GM23338 (cell line): ENCODE results near the gene MTPN. TPM values are rescaled to one million over a fixed set of nuclear protein-coding genes. Genes with fewer than 3 reads are reported as not detected.

ENCODE experiments used
- ATAC-seq: fragments of 200-7000 bp; cut with Tn5 transposase; 3 replicates; pipeline ENCODE4 v1.9.1; 2020
- DNase-seq: peaks from one replicate; pipeline ENCODE4 v3.0.0-alpha.2; 2015; ENCODE audit warnings: low spot score
- H2AFZ ChIP-seq: fragments of 200-600 bp; sonication (generic); 2 replicates; pipeline ENCODE4 v1.8.0; 2016; ENCODE audit warnings: antibody characterized with exemption, mild to moderate bottlenecking, moderate library complexity
- H3F3A ChIP-seq: fragments of 200-600 bp; sonication (generic); replicated peaks from 2 replicates; pipeline ENCODE4 v1.8.0; 2017; ENCODE audit warnings: antibody characterized with exemption, mixed run types, low read depth
- H3K27ac ChIP-seq: fragments of 200-600 bp; sonication (generic); 2 replicates; pipeline ENCODE4 v1.6.1; 2016; ENCODE audit warnings: low read depth
- H3K27me3 ChIP-seq: fragments of 200-600 bp; sonication (generic); 2 replicates; pipeline ENCODE4 v1.8.0; 2016; ENCODE audit warnings: mild to moderate bottlenecking, mixed run types, moderate library complexity; ENCODE audit not compliant: insufficient read depth
- H3K36me3 ChIP-seq: fragments of 200-600 bp; sonication (generic); 2 replicates; pipeline ENCODE4 v1.8.0; 2016; ENCODE audit warnings: mild to moderate bottlenecking; ENCODE audit not compliant: insufficient read depth
- H3K4me1 ChIP-seq: fragments of 200-600 bp; sonication (generic); 2 replicates; pipeline ENCODE4 v1.8.0; 2016; ENCODE audit warnings: mild to moderate bottlenecking, moderate library complexity; ENCODE audit not compliant: insufficient read depth
- H3K4me2 ChIP-seq: fragments of 200-600 bp; sonication (generic); 2 replicates; pipeline ENCODE4 v1.7.1; 2017; ENCODE audit warnings: mixed run types
- H3K4me3 ChIP-seq: fragments of 200-600 bp; sonication (generic); 2 replicates; pipeline ENCODE4 v1.6.1; 2016; ENCODE audit warnings: mixed run types
- H3K79me2 ChIP-seq: fragments of 200-600 bp; sonication (generic); replicated peaks from 2 replicates; pipeline ENCODE4 v1.8.0; 2017; ENCODE audit warnings: mild to moderate bottlenecking; ENCODE audit not compliant: insufficient read depth
- H3K9me2 ChIP-seq: fragments of 200-600 bp; sonication (generic); 2 replicates; pipeline ENCODE4 v1.8.0; 2017; ENCODE audit not compliant: insufficient read depth
- H4K20me1 ChIP-seq: fragments of 200-600 bp; sonication (generic); replicated peaks from 2 replicates; pipeline ENCODE4 v1.8.0; 2017; ENCODE audit warnings: mild to moderate bottlenecking; ENCODE audit not compliant: insufficient read depth
- H3K27ac Mint-ChIP-seq: 2 replicates; pipeline ENCODE4 v1.8.0; 2020; ENCODE audit warnings: inconsistent platforms, mild to moderate bottlenecking, moderate library complexity, mixed read lengths
- H3K27me3 Mint-ChIP-seq: 3 replicates; pipeline ENCODE4 v1.8.0; 2022; ENCODE audit warnings: low read depth, mild to moderate bottlenecking, moderate library complexity, mixed read lengths, inconsistent platforms; ENCODE audit not compliant: insufficient read depth, poor library complexity
- H3K36me3 Mint-ChIP-seq: 3 replicates; pipeline ENCODE4 v1.8.0; 2021; ENCODE audit warnings: low read depth, mild to moderate bottlenecking, inconsistent platforms, moderate library complexity, mixed read lengths
- H3K4me1 Mint-ChIP-seq: 3 replicates; pipeline ENCODE4 v1.8.0; 2020; ENCODE audit warnings: mild to moderate bottlenecking, inconsistent platforms, mixed read lengths
- H3K4me3 Mint-ChIP-seq: 3 replicates; pipeline ENCODE4 v1.8.0; 2021; ENCODE audit warnings: moderate library complexity, mild to moderate bottlenecking, inconsistent platforms, mixed read lengths
- H3K9me3 Mint-ChIP-seq: 3 replicates; pipeline ENCODE4 v1.8.0; 2020; ENCODE audit warnings: moderate library complexity, mild to moderate bottlenecking, inconsistent platforms, mixed read lengths
- CREB1 ChIP-seq: fragments of 250-450 bp; sonication (Bioruptor Pico); IDR thresholded peaks from 2 replicates; pipeline ENCODE4 v1.5.0; 2020; ENCODE audit warnings: low read depth, mild to moderate bottlenecking, moderate library complexity
- EZH2 ChIP-seq: fragments of 200-600 bp; sonication (generic); IDR thresholded peaks from one replicate; pipeline ENCODE4 v1.8.0; 2017; ENCODE audit warnings: antibody characterized with exemption, mild to moderate bottlenecking, low read depth; ENCODE audit not compliant: unreplicated experiment
- EZH2phosphoT487 ChIP-seq: fragments of 200-600 bp; sonication (generic); IDR thresholded peaks from one replicate; pipeline ENCODE4 v1.8.1; 2018; ENCODE audit warnings: antibody characterized with exemption; ENCODE audit not compliant: unreplicated experiment
- JUNB ChIP-seq: IDR thresholded peaks from one replicate; pipeline ENCODE4 v1.6.1; 2016; ENCODE audit warnings: antibody characterized with exemption; ENCODE audit not compliant: unreplicated experiment
- NANOG ChIP-seq: IDR thresholded peaks from 2 replicates; pipeline ENCODE4 v1.6.1; 2016; ENCODE audit warnings: antibody characterized with exemption, borderline replicate concordance
- POLR2AphosphoS5 ChIP-seq: IDR thresholded peaks from 2 replicates; pipeline ENCODE4 v1.6.1; 2016; ENCODE audit warnings: antibody characterized with exemption, low read depth
- STAT1 ChIP-seq: IDR thresholded peaks from one replicate; pipeline ENCODE4 v1.6.1; 2016; ENCODE audit warnings: antibody characterized with exemption; ENCODE audit not compliant: unreplicated experiment
- ZNF114 ChIP-seq: fragments of 250-450 bp; sonication (Bioruptor Pico); IDR thresholded peaks from 2 replicates; pipeline ENCODE4 v1.5.0; 2020; ENCODE audit warnings: mild to moderate bottlenecking, moderate library complexity
- ZNF331 ChIP-seq: fragments of 250-450 bp; sonication (Bioruptor Pico); IDR thresholded peaks from 2 replicates; pipeline ENCODE4 v1.5.0; 2020; ENCODE audit warnings: low read depth, mild to moderate bottlenecking, moderate library complexity
- polyA plus RNA-seq: library from polyadenylated mRNA; unstranded; fragments of >200 nt; fragmentation: Nextera tagmentation; extraction: Ambion mirVana; gene quantifications from 2 replicates; pipeline ENCODE4 v1.2.1, GENCODE V29; 2016
- total RNA-seq: library from RNA; depleted of rRNA; stranded (reverse); fragments of >200 nt; shearing (Covaris generic); gene quantifications from 2 replicates; pipeline ENCODE4 v1.2.3, GENCODE V29; 2014
- TF ChIP-seq, protein P1 (sequence below), 2 experiments: fragments of 200-600 bp in 1 of 2; sonication (generic) in 1 of 2; conservative IDR thresholded peaks; 2 replicates each; pipeline versions ENCODE4 v1.5.1 to v1.6.1; 2016 to 2017; ENCODE audit warnings: antibody characterized with exemption in 2 of 2, low read depth in 2 of 2, mild to moderate bottlenecking in 2 of 2, moderate library complexity in 1 of 2
- TF ChIP-seq, protein P2 (sequence below): IDR thresholded peaks from one replicate; pipeline ENCODE4 v1.6.1; 2018; ENCODE audit warnings: antibody characterized with exemption; ENCODE audit not compliant: unreplicated experiment
- TF ChIP-seq, protein P3 (sequence below): IDR thresholded peaks from 2 replicates; pipeline ENCODE4 v1.6.1; 2016; ENCODE audit warnings: antibody characterized with exemption
- TF ChIP-seq, protein P4 (sequence below): fragments of 250-450 bp; sonication (Bioruptor Pico); IDR thresholded peaks from 2 replicates; pipeline ENCODE4 v1.5.0; 2020; ENCODE audit warnings: mild to moderate bottlenecking, moderate library complexity

MTPN gene
- total and polyA plus RNA-seq, 2 experiments from 2014 or later, result 87.7 to 90.3 TPM

DNA sequence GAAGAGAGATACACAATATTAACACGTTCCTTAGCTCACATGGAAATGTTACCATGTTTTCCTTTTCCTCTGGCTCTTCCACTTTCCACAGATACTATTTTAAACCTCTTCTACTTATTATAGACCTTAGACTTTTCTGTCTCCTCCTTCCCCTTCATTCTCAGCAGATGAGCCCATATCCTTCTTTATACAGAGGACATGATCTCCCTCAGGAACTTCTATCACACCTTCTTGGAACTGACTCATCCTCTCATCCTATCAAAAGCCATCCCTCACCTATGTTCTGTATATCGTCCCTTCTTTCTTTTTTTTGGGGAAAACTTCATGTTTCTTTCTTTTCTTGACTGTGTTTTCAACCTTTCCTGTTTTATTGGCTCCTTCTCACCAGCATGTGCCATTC is 20.8 kb downstream of the MTPN start:
- H3K9me2 ChIP-seq, result no peaks in the 10 kb centered on the region
- Mint-ChIP-seq H3K27me3 (peaks cover 2% of the 10 kb centered on the region), H3K27ac (no peak overlapping the region), H3K4me1 (no peaks in the 10 kb centered on the region), H3K4me3 (no peak overlapping the region), H3K36me3 (peaks cover 5% of the 10 kb centered on the region; the same call in 1 of the 3 replicates), H3K9me3 (no peaks in the 10 kb centered on the region)
- peaks cover 87% of the 10 kb centered on the region for H3K79me2 ChIP-seq
- no peak for ATAC-seq
- no peaks in the 10 kb centered on the region for H3K27me3 ChIP-seq
- no peak overlapping the region for H2AFZ ChIP-seq
- no peaks in the 10 kb centered on the region for H3F3A ChIP-seq
- TF ChIP-seq, protein P1, sequence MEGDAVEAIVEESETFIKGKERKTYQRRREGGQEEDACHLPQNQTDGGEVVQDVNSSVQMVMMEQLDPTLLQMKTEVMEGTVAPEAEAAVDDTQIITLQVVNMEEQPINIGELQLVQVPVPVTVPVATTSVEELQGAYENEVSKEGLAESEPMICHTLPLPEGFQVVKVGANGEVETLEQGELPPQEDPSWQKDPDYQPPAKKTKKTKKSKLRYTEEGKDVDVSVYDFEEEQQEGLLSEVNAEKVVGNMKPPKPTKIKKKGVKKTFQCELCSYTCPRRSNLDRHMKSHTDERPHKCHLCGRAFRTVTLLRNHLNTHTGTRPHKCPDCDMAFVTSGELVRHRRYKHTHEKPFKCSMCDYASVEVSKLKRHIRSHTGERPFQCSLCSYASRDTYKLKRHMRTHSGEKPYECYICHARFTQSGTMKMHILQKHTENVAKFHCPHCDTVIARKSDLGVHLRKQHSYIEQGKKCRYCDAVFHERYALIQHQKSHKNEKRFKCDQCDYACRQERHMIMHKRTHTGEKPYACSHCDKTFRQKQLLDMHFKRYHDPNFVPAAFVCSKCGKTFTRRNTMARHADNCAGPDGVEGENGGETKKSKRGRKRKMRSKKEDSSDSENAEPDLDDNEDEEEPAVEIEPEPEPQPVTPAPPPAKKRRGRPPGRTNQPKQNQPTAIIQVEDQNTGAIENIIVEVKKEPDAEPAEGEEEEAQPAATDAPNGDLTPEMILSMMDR (conservative IDR thresholded peaks at IDR 0.05; ENCODE audit: low read depth in 2 of 2), result no peak
- no peak for TF ChIP-seq POLR2AphosphoS5
- TF ChIP-seq EZH2, result no peak
- no peak for TF ChIP-seq EZH2phosphoT487
- TF ChIP-seq, protein P2, sequence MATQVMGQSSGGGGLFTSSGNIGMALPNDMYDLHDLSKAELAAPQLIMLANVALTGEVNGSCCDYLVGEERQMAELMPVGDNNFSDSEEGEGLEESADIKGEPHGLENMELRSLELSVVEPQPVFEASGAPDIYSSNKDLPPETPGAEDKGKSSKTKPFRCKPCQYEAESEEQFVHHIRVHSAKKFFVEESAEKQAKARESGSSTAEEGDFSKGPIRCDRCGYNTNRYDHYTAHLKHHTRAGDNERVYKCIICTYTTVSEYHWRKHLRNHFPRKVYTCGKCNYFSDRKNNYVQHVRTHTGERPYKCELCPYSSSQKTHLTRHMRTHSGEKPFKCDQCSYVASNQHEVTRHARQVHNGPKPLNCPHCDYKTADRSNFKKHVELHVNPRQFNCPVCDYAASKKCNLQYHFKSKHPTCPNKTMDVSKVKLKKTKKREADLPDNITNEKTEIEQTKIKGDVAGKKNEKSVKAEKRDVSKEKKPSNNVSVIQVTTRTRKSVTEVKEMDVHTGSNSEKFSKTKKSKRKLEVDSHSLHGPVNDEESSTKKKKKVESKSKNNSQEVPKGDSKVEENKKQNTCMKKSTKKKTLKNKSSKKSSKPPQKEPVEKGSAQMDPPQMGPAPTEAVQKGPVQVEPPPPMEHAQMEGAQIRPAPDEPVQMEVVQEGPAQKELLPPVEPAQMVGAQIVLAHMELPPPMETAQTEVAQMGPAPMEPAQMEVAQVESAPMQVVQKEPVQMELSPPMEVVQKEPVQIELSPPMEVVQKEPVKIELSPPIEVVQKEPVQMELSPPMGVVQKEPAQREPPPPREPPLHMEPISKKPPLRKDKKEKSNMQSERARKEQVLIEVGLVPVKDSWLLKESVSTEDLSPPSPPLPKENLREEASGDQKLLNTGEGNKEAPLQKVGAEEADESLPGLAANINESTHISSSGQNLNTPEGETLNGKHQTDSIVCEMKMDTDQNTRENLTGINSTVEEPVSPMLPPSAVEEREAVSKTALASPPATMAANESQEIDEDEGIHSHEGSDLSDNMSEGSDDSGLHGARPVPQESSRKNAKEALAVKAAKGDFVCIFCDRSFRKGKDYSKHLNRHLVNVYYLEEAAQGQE, result no peak
- TF ChIP-seq JUNB, result no peak
- no peak for TF ChIP-seq ZNF114 (CRISPR knock-in tag)
- no peak for TF ChIP-seq NANOG
- TF ChIP-seq, protein P3, sequence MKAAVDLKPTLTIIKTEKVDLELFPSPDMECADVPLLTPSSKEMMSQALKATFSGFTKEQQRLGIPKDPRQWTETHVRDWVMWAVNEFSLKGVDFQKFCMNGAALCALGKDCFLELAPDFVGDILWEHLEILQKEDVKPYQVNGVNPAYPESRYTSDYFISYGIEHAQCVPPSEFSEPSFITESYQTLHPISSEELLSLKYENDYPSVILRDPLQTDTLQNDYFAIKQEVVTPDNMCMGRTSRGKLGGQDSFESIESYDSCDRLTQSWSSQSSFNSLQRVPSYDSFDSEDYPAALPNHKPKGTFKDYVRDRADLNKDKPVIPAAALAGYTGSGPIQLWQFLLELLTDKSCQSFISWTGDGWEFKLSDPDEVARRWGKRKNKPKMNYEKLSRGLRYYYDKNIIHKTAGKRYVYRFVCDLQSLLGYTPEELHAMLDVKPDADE, result no peak
- no peak for TF ChIP-seq CREB1
- TF ChIP-seq, protein P4, sequence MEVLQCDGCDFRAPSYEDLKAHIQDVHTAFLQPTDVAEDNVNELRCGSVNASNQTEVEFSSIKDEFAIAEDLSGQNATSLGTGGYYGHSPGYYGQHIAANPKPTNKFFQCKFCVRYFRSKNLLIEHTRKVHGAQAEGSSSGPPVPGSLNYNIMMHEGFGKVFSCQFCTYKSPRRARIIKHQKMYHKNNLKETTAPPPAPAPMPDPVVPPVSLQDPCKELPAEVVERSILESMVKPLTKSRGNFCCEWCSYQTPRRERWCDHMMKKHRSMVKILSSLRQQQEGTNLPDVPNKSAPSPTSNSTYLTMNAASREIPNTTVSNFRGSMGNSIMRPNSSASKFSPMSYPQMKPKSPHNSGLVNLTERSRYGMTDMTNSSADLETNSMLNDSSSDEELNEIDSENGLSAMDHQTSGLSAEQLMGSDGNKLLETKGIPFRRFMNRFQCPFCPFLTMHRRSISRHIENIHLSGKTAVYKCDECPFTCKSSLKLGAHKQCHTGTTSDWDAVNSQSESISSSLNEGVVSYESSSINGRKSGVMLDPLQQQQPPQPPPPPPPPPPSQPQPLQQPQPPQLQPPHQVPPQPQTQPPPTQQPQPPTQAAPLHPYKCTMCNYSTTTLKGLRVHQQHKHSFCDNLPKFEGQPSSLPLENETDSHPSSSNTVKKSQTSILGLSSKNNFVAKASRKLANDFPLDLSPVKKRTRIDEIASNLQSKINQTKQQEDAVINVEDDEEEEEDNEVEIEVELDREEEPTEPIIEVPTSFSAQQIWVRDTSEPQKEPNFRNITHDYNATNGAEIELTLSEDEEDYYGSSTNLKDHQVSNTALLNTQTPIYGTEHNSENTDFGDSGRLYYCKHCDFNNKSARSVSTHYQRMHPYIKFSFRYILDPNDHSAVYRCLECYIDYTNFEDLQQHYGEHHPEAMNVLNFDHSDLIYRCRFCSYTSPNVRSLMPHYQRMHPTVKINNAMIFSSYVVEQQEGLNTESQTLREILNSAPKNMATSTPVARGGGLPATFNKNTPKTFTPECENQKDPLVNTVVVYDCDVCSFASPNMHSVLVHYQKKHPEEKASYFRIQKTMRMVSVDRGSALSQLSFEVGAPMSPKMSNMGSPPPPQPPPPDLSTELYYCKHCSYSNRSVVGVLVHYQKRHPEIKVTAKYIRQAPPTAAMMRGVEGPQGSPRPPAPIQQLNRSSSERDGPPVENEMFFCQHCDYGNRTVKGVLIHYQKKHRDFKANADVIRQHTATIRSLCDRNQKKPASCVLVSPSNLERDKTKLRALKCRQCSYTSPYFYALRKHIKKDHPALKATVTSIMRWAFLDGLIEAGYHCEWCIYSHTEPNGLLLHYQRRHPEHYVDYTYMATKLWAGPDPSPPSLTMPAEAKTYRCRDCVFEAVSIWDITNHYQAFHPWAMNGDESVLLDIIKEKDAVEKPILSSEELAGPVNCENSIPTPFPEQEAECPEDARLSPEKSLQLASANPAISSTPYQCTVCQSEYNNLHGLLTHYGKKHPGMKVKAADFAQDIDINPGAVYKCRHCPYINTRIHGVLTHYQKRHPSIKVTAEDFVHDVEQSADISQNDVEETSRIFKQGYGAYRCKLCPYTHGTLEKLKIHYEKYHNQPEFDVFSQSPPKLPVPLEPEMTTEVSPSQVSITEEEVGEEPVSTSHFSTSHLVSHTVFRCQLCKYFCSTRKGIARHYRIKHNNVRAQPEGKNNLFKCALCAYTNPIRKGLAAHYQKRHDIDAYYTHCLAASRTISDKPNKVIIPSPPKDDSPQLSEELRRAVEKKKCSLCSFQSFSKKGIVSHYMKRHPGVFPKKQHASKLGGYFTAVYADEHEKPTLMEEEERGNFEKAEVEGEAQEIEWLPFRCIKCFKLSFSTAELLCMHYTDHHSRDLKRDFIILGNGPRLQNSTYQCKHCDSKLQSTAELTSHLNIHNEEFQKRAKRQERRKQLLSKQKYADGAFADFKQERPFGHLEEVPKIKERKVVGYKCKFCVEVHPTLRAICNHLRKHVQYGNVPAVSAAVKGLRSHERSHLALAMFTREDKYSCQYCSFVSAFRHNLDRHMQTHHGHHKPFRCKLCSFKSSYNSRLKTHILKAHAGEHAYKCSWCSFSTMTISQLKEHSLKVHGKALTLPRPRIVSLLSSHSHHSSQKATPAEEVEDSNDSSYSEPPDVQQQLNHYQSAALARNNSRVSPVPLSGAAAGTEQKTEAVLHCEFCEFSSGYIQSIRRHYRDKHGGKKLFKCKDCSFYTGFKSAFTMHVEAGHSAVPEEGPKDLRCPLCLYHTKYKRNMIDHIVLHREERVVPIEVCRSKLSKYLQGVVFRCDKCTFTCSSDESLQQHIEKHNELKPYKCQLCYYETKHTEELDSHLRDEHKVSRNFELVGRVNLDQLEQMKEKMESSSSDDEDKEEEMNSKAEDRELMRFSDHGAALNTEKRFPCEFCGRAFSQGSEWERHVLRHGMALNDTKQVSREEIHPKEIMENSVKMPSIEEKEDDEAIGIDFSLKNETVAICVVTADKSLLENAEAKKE (CRISPR knock-in tag), result no peak
- no peak for TF ChIP-seq STAT1
- no peak for TF ChIP-seq ZNF331 (CRISPR knock-in tag)
- DNase-seq, result no peak
- H3K4me1 ChIP-seq, result no peaks in the 10 kb centered on the region
- H4K20me1 ChIP-seq, result peaks cover 5% of the 10 kb centered on the region
- H3K36me3 ChIP-seq, result peaks cover 2% of the 10 kb centered on the region; the same call in 1 of the 2 replicates
- H3K4me2 ChIP-seq, result no peak overlapping the region
- H3K27ac ChIP-seq, result no peak overlapping the region
- H3K4me3 ChIP-seq, result no peak overlapping the region
